ENCODE measurements around the gene SBF2.

The SBF2 gene

GRCh38 chr11:10329935-10330334, 35.9 kb upstream of the SBF2 start:
- Histone ChIP-seq H2AFZ (ENCODE audit: low read depth, low read length) (no peak overlapping the region), H3K4me1 (ENCODE audit: low read length) (no peaks in the 10 kb centered on the region), H3K9me3 (ENCODE audit: insufficient read depth, low read length) (no peaks in the 10 kb centered on the region), H3K36me3 (replicated peaks; ENCODE audit: low read depth, low read length) (no peaks in the 10 kb centered on the region), H3K27me3 (ENCODE audit: low read depth, low read length) (peaks cover 32% of the 10 kb centered on the region), H3K4me3 (ENCODE audit: low read length) (no peak overlapping the region), H3K79me2 (ENCODE audit: low read length) (no peaks in the 10 kb centered on the region), H3K4me2 (ENCODE audit: low read length) (no peak overlapping the region), H4K20me1 (ENCODE audit: insufficient read depth, low read length) (no peaks in the 10 kb centered on the region), H3K9ac (ENCODE audit: low read length) (no peak overlapping the region), H3K27ac (ENCODE audit: low read length) (no peak overlapping the region)
- no peak for TF ChIP-seq EZH2phosphoT487 (IDR thresholded peaks at IDR 0.05; ENCODE audit: low read depth)
- TF ChIP-seq, protein P1, sequence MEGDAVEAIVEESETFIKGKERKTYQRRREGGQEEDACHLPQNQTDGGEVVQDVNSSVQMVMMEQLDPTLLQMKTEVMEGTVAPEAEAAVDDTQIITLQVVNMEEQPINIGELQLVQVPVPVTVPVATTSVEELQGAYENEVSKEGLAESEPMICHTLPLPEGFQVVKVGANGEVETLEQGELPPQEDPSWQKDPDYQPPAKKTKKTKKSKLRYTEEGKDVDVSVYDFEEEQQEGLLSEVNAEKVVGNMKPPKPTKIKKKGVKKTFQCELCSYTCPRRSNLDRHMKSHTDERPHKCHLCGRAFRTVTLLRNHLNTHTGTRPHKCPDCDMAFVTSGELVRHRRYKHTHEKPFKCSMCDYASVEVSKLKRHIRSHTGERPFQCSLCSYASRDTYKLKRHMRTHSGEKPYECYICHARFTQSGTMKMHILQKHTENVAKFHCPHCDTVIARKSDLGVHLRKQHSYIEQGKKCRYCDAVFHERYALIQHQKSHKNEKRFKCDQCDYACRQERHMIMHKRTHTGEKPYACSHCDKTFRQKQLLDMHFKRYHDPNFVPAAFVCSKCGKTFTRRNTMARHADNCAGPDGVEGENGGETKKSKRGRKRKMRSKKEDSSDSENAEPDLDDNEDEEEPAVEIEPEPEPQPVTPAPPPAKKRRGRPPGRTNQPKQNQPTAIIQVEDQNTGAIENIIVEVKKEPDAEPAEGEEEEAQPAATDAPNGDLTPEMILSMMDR (IDR thresholded peaks at IDR 0.05; ENCODE audit: low read depth, low read length) = no peak

DNA sequence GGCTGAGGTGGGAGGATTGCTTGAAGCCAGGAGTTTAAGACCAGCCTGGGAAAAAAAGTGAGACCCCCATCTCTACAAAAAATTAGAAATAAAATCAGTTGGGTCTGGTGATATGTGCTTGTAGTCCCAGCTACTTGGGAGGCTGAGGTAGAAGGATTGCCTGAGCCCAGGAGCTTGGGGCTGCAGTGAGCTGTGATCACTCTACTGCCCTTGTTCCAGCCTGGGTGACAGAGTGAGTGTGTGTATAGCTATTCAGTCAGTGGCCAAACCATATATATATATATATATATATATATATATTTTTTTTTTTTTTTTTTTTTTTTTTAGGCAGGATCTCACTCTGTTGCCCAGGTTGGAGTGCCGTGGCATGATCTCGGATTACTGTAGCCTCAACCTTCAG, 35.3 kb upstream of the SBF2 start:
- Histone ChIP-seq H3K27ac (ENCODE audit: low read length) (no peak overlapping the region), H2AFZ (ENCODE audit: low read depth, low read length) (no peak overlapping the region), H3K79me2 (ENCODE audit: low read length) (no peaks in the 10 kb centered on the region), H3K27me3 (ENCODE audit: low read depth, low read length) (peaks cover 34% of the 10 kb centered on the region), H3K9ac (ENCODE audit: low read length) (no peak overlapping the region), H3K4me1 (ENCODE audit: low read length) (no peaks in the 10 kb centered on the region), H3K9me3 (ENCODE audit: insufficient read depth, low read length) (no peaks in the 10 kb centered on the region), H4K20me1 (ENCODE audit: insufficient read depth, low read length) (no peaks in the 10 kb centered on the region), H3K4me2 (ENCODE audit: low read length) (no peak overlapping the region), H3K36me3 (replicated peaks; ENCODE audit: low read depth, low read length) (no peaks in the 10 kb centered on the region), H3K4me3 (ENCODE audit: low read length) (no peak overlapping the region)
- TF ChIP-seq, protein P1 (IDR thresholded peaks at IDR 0.05; ENCODE audit: low read depth, low read length) = no peak
- no peak for TF ChIP-seq EZH2phosphoT487 (IDR thresholded peaks at IDR 0.05; ENCODE audit: low read depth)

GRCh38 chr11:10328314-10329098, 34.5 kb upstream of the SBF2 start:
- Histone ChIP-seq H3K9me3 (ENCODE audit: insufficient read depth, low read length) (no peaks in the 10 kb centered on the region), H2AFZ (ENCODE audit: low read depth, low read length) (no peak overlapping the region), H3K79me2 (ENCODE audit: low read length) (no peaks in the 10 kb centered on the region), H3K4me1 (ENCODE audit: low read length) (peaks cover 3% of the 10 kb centered on the region), H4K20me1 (ENCODE audit: insufficient read depth, low read length) (no peaks in the 10 kb centered on the region), H3K4me3 (ENCODE audit: low read length) (no peak overlapping the region), H3K9ac (ENCODE audit: low read length) (no peak overlapping the region), H3K4me2 (ENCODE audit: low read length) (no peak overlapping the region), H3K27me3 (ENCODE audit: low read depth, low read length) (peaks cover 40% of the 10 kb centered on the region), H3K36me3 (replicated peaks; ENCODE audit: low read depth, low read length) (no peaks in the 10 kb centered on the region), H3K27ac (ENCODE audit: low read length) (no peak overlapping the region)
- TF ChIP-seq, protein P1 (IDR thresholded peaks at IDR 0.05; ENCODE audit: low read depth, low read length) = no peak
- no peak for TF ChIP-seq EZH2phosphoT487 (IDR thresholded peaks at IDR 0.05; ENCODE audit: low read depth)

- Histone ChIP-seq H3K36me3 (replicated peaks; ENCODE audit: low read depth, low read length) (no peaks in the 10 kb centered on the region), H2AFZ (ENCODE audit: low read depth, low read length) (no peak overlapping the region), H3K9ac (ENCODE audit: low read length) (no peak overlapping the region), H3K27ac (ENCODE audit: low read length) (no peak overlapping the region), H4K20me1 (ENCODE audit: insufficient read depth, low read length) (no peaks in the 10 kb centered on the region), H3K4me1 (ENCODE audit: low read length) (peaks cover 15% of the 10 kb centered on the region), H3K9me3 (ENCODE audit: insufficient read depth, low read length) (no peaks in the 10 kb centered on the region), H3K79me2 (ENCODE audit: low read length) (no peaks in the 10 kb centered on the region), H3K4me3 (ENCODE audit: low read length) (no peak overlapping the region), H3K4me2 (ENCODE audit: low read length) (no peak overlapping the region), H3K27me3 (ENCODE audit: low read depth, low read length) (peaks cover 43% of the 10 kb centered on the region)
- TF ChIP-seq, protein P1 (IDR thresholded peaks at IDR 0.05; ENCODE audit: low read depth, low read length) = no peak
- no peak for TF ChIP-seq EZH2phosphoT487 (IDR thresholded peaks at IDR 0.05; ENCODE audit: low read depth)
Measured at GRCh38 chr11:10327254-10327653, 33.2 kb upstream of the SBF2 start.
